ENCODE results near the gene NFU1.
A peak's percentile ranks its signal among the peaks of the same experiment; 100 is the strongest.

NFU1 gene
- 9.6 to 21.6 (median 20.5) reads per million in 3 experiments for total RNA-seq

DNA sequence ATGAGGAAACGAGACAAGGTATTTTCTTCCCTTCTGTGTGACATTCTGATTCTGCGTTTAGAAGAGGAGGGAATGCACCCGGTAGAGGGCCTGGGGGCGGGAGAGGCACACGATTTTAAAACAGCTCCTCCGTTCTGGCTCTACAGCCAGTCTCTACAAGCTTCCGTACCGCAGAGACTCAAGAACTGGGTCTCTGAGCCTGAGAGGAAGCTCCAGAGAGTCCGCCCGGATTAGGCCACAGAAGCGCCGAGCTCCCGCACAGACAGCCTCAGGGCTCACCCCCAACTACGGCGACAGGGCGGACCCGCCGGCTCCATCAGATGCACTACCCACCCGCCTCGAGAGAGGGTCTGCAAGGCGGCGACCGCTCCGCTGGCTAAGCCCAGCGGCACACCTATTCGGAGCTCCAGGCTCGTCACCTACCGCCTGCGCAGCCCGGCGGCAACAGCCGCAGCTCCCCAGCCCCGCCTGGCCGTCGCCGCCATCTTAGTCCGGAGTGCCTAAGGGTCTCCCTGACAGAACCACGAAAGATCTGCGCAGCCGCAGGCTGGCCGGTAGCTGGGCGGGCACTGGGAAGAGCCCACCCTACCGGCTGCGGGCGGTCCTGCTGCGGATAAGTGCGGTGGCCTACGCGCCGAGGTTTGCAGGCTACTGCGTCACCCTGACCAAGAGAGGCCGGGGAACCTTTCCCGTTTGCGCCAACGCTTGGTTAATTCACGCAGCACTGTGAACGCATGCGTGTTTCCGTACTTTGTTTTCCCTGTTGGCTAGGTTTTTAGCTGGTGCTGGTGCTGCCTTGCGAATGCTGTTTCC is at the start of gene NFU1:
Gene NFU1 (minus strand): TSS at position 498 of the 813 bp plus-strand sequence. CDS start 13 bp downstream, at position 485.
- DNase-seq: peak; percentile 89

DNA sequence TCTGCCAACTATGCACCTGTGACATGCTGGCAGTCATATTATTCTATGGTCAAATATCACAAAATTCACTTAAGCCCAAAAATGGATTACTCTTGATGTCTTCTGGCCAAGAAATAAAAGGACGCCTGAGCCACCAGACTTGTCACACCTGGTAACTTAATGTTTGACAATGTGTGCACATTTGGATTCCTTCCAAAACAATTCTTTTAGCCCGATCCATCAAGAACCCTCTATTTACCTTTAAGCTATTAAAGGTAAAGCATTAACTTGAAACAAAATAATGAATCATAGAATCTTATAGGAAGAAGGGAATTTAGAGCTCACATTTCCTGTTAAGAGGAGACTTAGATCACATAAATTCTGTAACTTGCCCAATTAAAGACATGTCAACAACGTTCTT is 46.5 kb upstream of the NFU1 start:
- no peak for DNase-seq

DNA sequence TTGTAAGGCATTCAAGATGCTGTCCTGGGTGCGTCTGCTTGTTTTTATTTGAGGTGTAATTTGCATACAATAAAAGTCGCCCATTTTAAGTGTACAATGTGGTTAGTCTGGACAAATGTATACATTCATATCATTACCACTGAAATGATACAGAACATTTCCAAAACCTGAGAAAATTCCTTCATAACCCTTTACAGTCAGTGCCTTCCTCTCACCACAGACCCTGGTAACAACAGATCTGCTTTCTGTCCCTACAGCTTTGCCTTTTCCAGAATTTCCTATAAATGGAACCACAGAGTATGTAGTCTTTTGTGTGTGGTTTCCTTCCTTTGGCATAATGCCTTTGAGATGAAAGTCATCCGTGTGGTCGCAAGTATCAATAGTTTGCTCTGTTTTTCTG is 45.8 kb upstream of the NFU1 start:
- DNase-seq: no peak

DNA sequence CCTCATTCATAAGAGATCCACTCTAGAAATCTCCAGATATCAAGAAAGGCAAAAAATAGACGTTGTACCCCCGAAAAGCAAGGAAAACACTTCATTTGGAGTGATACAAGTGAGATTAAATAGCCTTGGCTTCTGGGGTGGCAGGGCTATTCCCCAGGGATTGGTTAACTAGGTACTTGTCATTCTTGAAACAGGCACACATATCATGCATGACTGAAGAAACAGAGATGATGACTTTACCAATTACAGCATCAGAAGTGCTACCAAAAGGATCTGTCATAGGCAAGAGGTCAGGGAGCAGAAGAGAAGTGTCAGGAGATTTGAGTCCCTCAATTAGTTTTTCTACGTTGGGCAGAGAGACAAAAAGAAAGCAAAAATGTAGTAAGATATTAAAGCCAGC is 45.2 kb upstream of the NFU1 start:
- DNase-seq: no peak

DNA sequence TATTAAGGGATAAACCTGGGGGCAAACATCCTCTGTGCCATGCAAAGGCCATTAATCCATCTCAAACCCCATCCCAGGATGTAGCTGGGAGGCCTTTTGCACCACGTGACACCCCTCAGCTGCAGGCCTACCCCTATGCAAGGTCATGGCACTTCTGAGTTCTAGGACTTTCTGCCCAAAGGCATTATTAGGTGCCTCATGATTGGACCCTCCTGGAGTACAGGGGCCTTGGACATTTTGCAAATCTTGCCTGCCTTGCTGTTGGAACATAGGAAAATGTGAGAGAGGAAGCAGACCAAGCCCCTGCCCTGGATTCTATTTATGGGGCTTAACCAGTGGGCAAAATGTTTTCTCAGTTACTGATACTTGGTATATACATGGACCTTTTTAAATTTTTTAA is 44.2 kb upstream of the NFU1 start:
- no peak for DNase-seq

DNA sequence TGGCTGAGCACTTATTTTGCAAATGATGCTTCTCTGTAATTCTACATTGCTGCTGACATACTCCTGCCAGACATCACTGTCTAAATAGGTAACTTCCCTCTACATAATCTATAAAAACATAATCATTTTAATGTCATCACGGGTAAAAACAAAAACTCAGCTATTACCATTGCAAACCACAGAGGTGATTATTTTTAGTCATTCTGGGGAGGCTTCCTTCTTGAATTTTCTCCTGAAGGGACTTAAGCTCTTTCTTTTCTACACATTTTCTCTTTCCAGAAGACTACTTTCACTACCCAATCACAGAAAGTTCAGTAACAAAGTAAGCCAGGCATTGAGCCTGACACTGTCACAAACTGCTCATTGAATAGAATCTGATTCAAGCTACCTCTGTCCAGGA is 40.4 kb upstream of the NFU1 start:
- DNase-seq: no peak

DNA sequence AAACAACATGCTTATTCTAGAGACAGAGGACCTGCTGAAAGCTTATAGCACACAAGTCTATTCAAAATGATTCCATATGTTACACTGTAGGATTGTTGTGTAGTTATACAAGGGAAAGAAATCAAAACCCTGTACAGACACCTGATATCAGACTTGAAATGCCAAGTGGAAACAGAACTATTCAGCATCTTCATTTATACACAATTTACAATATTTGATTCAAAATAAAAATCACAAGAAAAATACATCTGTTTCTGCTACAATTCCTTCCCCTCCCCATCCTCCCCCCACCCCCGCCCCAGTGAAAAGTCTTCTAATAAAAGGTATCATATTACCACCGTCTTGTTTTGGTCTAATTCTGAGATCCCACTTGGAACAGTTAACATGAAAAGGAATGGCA is 37.5 kb upstream of the NFU1 start:
- DNase-seq: no peak

DNA sequence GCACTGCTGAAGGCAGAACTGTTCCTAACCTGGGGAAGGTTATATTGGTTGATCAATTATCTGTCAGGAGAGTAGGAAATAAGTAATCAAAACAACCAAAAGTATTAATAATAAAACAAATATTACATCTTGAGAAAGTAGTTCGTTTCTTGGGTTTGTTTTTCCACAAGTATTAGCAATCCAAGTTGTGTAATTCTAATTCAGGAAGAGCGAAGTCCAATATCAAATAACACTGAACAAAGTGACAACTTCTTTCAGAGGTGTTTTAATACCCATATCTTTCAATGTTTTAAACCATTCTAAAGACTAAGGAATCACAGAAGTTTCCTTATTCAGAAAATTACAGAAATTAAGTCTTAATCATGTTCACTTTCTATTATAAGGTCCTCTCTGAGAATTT is 34.6 kb upstream of the NFU1 start:
- DNase-seq: no peak

DNA sequence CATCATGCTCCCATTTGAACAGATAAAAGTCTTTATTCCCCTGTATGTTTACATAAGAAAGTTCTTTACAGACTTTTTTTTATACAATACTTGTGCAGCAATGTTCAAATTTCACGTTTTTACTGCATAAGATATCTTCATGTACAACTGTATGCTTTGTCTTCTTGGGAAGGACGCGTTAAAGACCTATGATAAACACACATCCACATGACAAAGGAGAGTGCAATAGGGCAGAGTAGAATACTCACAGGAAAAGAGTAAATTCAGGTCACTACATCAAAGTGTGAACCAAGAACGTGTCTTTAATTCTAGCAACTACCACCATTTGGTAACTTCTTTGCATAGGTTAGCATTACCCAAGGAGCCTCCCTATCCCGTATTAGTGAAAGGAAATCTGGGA is 33.7 kb upstream of the NFU1 start:
- DNase-seq: no peak

DNA sequence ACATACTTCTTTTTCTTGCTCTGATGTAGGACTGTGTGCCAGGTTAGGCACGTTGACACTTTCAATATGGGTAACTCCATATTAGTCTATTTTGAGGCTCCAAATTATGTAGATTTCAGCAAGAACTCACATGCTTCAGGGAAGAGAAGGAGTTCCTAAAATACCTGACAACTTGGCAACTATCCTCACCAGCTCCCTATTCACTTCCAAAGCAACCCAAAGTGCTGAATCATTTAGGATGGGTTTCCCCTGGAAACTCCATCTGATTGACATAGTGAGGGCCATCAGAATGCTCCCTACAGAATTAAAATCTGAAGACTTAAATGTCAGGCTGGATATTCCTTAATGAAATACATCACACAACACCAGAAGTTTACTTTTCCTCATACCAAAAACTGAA is 32.5 kb upstream of the NFU1 start:
- no peak for DNase-seq

DNA sequence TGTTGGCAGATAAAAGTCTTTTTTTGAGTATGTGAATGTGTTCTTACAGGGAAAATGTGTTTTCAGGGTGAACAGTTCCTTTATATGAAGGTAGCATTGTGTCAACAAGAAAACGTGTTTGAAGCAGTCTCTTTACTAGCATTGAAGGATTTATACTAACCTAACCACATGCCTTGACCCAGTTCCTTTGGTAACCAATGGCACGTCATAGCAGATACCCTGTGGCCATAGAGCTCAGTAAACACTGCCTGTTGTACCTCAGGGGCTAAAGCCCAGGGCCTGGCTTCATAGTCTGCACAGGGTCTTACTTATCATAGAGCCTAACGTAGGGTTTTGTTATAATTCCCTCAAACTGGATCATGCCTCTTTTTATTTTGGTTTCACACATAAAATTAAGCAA is 32.1 kb upstream of the NFU1 start:
- DNase-seq: no peak

DNA sequence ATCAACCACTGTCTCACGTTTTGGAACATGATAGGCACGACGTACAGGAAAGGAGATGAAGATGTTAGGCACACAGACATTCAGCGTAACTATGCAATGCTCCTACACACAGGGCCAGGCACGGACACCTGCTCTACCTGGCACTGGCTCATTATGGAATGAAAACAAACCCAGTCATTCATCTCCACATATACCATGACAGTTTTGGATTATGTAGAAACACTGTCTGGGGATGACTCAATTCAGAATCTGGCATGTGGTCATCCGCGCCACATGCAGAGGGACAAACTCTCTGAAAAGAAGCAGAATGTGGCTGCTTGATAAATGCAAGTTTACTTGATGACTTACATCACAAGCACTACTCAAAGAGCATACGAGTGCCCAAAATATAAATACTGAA is 29.5 kb upstream of the NFU1 start:
- DNase-seq: no peak

DNA sequence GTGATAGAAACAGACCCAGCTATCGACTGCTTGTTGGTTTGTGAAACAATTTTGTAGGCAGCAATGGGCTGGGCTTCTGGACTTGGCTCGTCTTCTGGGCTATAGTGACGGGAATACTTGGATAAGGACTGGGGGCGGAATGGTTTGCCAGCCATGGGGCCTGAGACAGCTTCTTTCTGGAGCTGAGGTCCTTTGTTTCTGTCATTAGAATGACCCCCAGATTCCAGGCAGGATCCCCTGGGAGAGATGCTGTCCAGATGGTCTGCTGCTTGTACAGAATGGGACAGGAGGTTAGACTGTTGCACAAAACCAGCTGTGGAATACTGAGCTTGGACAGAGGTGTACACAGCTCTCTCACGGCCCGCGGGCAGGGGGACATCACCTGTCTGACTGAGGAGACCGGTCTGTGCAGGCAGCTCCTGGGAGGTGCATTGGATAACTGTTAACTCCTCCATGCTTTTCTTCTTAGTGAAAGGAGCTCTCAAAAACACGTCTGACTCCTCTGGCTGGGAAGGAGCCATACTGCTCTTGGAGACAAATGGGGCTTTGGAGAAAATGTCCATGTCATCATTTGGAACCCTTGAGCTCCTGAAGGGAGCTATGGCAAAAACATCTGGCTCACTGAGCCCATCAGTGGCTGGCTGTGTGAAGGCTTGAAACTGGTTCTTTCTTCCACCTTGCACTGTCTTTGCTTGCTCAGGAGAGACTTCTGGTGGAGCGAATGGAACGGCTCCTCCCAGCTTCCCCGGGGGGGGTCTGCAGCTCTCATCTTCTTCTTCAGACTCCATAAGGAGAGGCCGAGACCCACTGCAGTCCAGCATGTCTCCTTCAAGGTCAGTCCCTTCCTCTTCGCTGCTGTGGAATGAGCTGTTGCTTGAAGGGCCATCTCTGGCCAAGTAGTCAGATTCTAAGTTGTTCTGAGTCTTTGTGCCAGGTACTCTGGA is 28.6 kb upstream of the NFU1 start:
- DNase-seq: no peak

DNA sequence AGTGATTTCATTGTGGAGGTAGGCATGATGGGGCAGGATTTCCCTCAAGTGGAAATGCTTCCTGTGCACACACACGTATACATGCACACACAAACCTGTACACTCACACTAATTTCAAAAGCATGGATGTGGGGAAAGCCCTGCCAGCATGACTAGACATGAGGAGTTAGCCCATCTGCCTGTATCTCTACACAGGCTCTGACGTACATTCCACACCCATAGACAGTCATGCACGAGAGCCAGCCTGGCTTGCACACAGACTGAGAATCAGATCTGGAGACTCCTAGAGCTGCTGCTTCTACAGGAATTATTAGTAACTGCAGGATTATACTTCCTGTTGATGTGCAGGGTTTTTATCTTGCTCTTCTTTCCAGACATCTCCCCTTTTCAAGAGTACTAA is 27.3 kb upstream of the NFU1 start:
- DNase-seq: no peak

DNA sequence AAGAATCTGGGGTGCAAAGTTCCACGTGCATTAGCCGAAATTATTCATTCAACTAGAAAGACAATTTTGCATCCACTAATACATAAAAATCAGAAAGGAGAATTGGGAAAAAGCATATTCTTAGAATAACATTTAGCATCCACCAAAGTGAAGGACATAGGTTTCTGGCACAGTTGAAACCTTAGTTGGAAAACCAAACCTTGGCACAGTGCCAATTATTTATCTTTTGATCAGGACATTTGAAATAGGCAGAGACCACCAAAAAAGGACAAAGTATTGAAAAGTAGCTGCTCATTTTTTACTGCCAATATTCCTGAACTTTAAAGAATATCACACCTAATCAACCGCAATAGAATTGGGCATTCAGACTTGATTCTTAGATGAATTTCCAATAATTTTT is 25.5 kb upstream of the NFU1 start:
- DNase-seq: no peak

DNA sequence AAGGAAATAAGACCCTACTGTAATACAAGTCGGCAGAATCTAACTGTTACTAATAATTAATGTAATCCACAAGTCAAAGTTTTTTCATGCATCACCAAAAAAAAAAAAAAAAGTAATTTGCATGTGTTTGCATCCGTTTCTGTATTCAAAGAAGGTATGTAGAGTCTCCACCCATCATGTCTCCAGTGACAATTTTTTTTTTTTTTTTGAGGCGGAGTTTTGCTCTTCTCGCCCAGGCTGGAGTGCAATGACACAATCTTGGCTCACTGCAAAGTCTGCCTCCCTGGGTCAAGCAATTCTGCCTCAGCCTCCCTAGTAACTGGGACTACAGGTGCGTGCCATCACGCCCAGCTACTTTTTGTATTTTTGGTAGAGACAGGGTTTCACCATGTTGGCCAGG is 24.2 kb upstream of the NFU1 start:
- no peak for DNase-seq

DNA sequence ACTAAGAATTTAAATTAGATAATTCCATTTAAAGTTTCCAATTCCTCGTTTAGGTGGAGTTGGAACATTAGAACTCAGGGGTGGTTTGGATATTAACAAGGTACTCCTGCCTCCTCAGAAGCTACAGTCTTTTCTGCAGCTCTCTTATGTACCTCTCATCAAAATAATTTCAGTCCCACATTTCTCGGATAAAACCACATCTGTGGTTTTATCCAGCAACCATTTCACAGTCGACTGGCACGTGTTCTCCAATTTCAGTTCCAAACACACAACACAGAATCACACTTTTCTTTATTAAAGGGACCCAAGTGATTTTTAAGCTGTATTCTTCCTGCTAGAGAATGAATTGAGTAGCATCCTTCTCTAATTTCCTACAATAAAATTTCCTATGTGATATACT is 22.7 kb upstream of the NFU1 start:
- no peak for DNase-seq

DNA sequence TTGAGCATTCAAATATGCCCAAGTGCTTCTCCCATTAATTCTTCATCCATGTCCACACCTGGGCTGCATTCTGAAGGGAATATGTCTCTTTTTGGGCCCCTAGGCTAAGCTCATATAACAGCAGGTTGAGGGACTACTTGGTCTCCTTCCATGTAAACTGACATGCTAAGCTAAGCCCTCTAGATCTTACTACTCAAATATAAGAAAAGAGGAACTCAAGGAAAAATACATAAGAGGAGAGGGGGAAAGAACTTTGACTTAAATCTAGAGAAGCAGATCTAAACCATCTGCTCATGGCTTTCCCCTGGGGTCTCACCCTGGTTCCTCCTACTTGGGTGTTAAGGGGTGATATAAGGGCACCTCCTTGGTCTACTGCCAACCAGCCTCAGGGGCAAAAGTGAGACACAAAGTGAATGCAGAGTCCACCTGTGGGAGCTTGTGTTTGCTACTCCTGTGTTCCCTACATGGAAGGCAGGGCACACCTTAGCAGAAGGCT is 19.8 kb upstream of the NFU1 start:
- DNase-seq: no peak

DNA sequence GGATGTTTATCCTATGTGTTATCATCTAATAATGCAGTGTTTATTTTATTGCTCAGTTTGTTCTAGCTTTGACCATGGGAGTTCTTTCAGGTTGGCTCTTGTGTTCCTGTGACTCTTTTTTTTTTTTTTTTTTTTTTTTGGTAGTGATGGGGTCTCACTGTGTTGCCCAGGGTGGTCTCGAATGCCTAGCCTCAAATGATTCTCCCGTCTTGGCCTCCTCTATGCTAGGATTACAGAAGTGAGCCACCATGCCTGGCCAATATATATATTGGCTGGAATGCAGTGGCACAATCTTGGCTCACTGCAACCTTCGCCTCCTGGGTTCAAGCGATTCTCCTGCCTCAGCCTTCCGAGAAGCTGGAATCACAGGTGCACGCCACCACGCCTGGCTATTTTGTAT is 18.9 kb upstream of the NFU1 start:
- DNase-seq: no peak

DNA sequence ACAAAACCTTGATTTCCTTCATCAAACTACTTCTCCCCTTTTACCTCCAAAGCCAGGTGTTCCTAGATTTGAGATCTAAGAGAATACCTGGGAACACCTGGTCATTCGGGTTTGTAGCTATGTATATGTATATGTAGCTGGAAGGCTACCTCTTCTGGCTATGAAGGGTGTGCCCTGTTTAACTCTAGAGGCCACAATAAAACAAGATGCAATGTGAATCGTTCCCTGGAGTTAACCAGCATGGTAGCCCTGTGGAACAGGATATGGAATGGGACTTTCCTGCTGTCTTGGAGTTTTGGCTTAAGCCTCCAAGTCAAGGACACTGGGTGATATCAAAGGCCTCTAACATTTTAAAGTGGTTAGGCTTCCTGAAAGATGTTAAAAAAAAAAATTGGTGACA is 17.7 kb upstream of the NFU1 start:
- DNase-seq: no peak

DNA sequence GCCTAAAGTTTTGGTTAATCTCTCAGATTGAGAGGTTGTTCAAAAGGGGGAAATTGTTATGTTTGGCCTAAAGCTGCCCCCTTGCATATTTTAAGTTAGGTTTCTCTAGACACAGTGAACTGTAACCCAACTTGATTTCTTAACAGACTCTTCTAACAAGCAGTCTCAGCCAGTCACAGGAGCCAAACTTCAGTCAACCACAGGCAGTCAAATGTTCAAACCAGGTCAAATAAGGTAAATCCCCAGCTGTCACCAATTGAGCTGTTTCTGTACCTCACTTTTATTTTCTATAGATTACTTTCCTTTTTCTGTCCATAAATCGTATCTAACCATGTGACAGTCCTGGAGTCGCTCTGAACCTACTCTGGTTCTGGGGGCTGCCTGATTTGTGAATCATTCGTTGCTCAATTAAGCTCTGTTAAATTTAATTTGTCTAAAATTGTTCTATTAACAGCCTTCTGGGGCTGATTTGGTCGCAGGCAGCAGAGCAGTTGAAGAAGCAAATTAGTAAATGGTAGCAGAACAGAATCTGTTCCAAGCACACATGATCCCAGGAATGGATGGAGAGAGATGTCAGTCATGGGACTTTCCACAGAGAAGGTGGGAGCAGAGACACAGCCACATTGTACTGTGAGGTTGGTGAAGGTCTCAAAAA is 16.4 kb upstream of the NFU1 start:
- no peak for DNase-seq

DNA sequence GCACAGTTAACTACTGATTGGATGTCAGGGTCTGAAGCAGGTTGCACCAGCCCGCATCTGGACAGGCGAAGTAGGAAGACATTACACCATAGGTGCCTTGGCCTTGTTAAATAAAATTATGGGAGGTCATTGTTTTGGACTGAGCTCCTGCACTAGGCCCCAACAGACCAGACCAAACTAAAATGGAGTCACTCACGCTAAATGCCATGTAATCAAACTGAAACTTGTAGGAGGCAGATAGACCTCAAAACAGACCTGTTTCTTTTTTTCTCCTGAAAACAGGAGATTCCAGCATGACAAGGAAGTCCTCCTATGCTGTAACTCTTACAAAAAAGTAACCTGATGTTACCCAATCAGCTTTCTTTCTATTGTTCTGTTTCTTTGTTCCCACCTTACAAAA is 15.5 kb upstream of the NFU1 start:
- no peak for DNase-seq

DNA sequence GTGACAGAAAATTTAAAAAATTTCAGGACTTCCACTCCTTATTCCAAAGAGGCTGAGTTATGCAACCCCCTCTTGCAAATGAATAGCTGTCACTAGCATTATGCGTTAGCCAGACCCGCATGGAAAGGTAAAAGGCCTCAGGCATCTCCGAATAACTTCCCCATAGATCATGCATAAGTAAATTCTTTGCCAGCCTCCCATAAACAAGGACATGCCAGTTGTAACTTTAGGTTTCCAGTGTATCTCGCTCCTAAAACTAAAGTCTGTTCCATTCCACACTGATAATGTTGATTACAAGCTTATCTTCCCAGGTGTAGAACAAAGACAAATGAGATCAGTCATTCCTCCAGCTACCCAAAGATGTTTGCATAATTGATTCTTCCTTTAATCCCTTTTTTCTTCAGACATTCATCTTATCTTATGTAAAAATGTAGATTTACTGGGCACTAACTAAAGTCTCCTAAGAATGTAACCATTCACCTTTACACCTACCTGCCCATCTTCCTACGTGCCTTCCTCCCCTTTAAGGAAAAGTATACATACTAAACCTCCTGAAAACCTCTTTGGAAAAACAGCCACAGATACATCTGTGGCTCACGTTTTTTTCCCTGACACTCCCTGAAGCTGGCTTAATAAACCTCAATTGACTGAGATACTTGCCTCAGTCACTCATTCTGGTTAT is 13.6 kb upstream of the NFU1 start:
- DNase-seq: no peak

Data from central memory CD4-positive, alpha-beta T cell (primary cell).